Neural crest cell (in vitro differentiated cells): ENCODE measurements around the gene MMP21. TPM values are rescaled to one million over a fixed set of nuclear protein-coding genes. Genes with fewer than 3 reads are reported as not detected.

ENCODE experiments used
- DNase-seq: peaks from one replicate; pipeline ENCODE4 v3.0.0; 2021; ENCODE audit warnings: low read depth, mixed read lengths, low spot score
- H3K27ac Mint-ChIP-seq: one replicate; pipeline ENCODE4 v1.8.0; 2021; ENCODE audit warnings: mild to moderate bottlenecking, mixed read lengths; ENCODE audit not compliant: unreplicated experiment
- H3K27me3 Mint-ChIP-seq: 2 replicates; pipeline ENCODE4 v1.8.0; 2021; ENCODE audit warnings: low read depth, mild to moderate bottlenecking, mixed read lengths
- H3K36me3 Mint-ChIP-seq: 2 replicates; pipeline ENCODE4 v1.8.0; 2021; ENCODE audit warnings: low read depth, mild to moderate bottlenecking, mixed read lengths
- H3K4me1 Mint-ChIP-seq: 2 replicates; pipeline ENCODE4 v1.8.0; 2021; ENCODE audit warnings: mixed read lengths
- H3K4me3 Mint-ChIP-seq: one replicate; pipeline ENCODE4 v1.8.0; 2021; ENCODE audit warnings: mild to moderate bottlenecking, mixed read lengths
- H3K9me3 Mint-ChIP-seq: 2 replicates; pipeline ENCODE4 v1.8.0; 2021; ENCODE audit warnings: mixed read lengths
- CTCF ChIP-seq: fragments of 200-600 bp; sonication (generic); conservative IDR thresholded peaks from 2 replicates; pipeline ENCODE4 v1.5.0; 2021; ENCODE audit warnings: antibody characterized with exemption, mild to moderate bottlenecking
- long read RNA-seq: library from polyadenylated mRNA; unstranded; transcript quantifications from one replicate; pipeline ENCODE4 v2.0.0, GENCODE V29; 2020
- total RNA-seq: library from RNA; stranded (reverse); gene quantifications from 2 replicates; pipeline ENCODE4 v1.2.1, GENCODE V29; 2021

Gene MMP21
- not detected in 2 replicates for total RNA-seq
- long read RNA-seq = 0 reads

DNA sequence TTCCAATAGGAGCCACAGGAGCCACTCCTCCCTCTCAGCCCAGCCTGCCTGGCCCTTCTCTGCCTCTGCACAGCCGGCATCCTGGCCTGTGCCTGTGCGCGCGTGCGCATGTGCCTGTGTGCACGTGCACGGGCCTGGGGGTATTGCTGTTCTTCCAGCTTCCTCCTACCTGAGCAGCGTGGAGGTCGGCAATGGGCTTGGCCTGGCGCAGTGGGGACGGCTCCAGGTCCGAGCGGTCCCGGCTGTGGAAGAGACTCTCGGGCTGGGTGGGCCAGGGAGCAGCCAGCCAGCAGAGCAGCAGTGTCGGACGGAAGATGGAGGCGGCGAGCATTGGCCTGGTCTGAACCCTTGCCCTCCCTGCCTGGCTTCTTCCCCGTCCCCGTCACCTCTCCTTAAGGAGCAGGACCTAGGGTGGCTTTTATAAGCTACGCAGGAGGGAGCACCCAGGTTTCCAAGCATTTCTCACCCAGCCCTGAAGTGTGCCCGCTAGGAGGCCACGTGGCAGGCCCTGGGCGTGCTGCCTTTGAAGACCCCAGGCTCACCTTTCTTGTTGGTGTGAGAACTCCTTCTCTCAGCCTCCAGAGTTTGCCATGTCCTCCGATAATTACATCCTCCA is at the start of gene MMP21:
MMP21 (minus strand) TSS at position 331 of the 616 bp plus-strand sequence; CDS start at position 331, 0 bp downstream.
- H3K27me3 Mint-ChIP-seq = no peaks in the 10 kb centered on the region
- DNase-seq = no peak
- H3K27ac Mint-ChIP-seq = no peak within 1 kb of the TSS
- no peak for TF ChIP-seq CTCF
- H3K4me1 Mint-ChIP-seq = no peaks in the 10 kb centered on the region
- peaks cover 2% of the 10 kb centered on the region for H3K9me3 Mint-ChIP-seq
- H3K4me3 Mint-ChIP-seq = no peak within 1 kb of the TSS
- no peaks in the 10 kb centered on the region for H3K36me3 Mint-ChIP-seq

- no peak overlapping the region for H3K4me3 Mint-ChIP-seq
- DNase-seq = no peak
- H3K27me3 Mint-ChIP-seq = no peaks in the 10 kb centered on the region
- no peak for TF ChIP-seq CTCF
- H3K9me3 Mint-ChIP-seq = no peaks in the 10 kb centered on the region
- H3K36me3 Mint-ChIP-seq = peaks cover 8% of the 10 kb centered on the region
- peaks cover 6% of the 10 kb centered on the region for H3K4me1 Mint-ChIP-seq
- no peak overlapping the region for H3K27ac Mint-ChIP-seq
Observed at GRCh38 chr10:125824736-125825135, 49.1 kb upstream of the MMP21 start.

DNA sequence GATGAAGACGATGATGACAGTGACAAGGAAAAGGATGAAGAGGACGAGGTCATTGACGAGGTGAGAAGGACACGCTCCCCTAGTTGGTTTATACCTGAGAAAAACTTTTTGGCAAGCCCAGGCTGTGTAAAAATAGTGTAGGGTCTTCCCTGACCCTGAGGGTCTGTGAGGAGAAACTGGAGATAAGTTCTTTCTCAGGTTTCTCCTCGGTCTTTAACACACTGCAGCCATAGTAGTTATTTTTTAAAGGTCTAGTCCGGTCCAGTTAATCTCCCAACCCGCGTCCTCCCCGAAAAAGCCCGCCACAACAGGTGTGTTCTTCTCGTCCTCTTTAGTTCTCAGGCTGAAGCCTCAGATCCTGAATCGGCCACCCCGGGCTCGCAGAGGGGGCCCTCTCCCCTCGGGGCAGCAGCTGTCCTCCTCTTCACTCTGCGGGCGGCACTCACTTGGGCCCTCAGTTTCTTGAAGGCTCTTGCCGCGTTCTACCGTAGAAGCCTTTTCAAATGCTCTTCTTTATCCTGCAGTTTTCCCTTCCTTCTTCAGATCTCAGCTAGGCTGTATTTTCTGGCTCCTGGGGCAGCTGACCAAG is 48.1 kb upstream of the MMP21 start:
- no peak overlapping the region for H3K4me3 Mint-ChIP-seq
- peaks cover 6% of the 10 kb centered on the region for H3K4me1 Mint-ChIP-seq
- no peaks in the 10 kb centered on the region for H3K9me3 Mint-ChIP-seq
- H3K36me3 Mint-ChIP-seq = peaks cover 8% of the 10 kb centered on the region
- no peak for TF ChIP-seq CTCF
- no peak overlapping the region for H3K27ac Mint-ChIP-seq
- peak; percentile 6 for DNase-seq
- no peaks in the 10 kb centered on the region for H3K27me3 Mint-ChIP-seq

- Mint-ChIP-seq H3K27me3 (no peaks in the 10 kb centered on the region), H3K27ac (no peak within 1 kb of the TSS), H3K9me3 (no peaks in the 10 kb centered on the region), H3K4me1 (peaks cover 6% of the 10 kb centered on the region), H3K36me3 (peaks cover 4% of the 10 kb centered on the region), H3K4me3 (peak within 1 kb of the TSS; percentile 92)
- TF ChIP-seq CTCF = no peak
- peak; percentile 85 for DNase-seq
Observed at GRCh38 chr10:125822878-125823662, 47.4 kb upstream of the MMP21 start, which contains the start of the genes BCCIP and UROS. Gene BCCIP, plus strand, starts transcription at chr10:125823546. Its CDS starts 12 bp downstream, at chr10:125823558. Gene UROS, minus strand, starts transcription at chr10:125823258. Its CDS starts 6,759 bp downstream, at chr10:125816499.

DNA sequence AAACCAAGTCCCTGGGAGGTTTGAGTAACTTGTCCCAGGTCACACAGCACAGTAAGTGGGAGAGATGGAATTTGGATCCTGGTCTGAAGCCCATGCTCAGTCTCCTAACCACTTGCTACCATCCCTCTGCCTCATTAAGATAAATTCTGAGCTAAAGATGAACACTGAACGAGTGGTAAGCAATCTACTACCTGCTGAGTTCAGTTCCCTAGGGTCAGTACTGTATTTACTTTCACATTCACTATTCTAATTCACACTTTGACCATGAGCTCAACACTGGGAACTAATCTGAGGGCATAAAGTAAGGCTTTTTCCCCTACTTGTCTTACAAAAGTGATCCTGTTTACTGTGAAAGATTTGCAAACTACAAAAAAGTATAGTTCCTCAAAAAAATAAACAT is 45.1 kb upstream of the MMP21 start:
- H3K27me3 Mint-ChIP-seq = no peaks in the 10 kb centered on the region
- no peak overlapping the region for H3K4me3 Mint-ChIP-seq
- H3K36me3 Mint-ChIP-seq = no peaks in the 10 kb centered on the region
- no peak for DNase-seq
- H3K27ac Mint-ChIP-seq = no peak overlapping the region
- TF ChIP-seq CTCF = no peak
- no peaks in the 10 kb centered on the region for H3K9me3 Mint-ChIP-seq
- H3K4me1 Mint-ChIP-seq = peaks cover 6% of the 10 kb centered on the region
